ENCODE measurements around the gene RNPEPL1.
"Not testable (repeated sequence)": the region's sequence is repeated elsewhere in the genome, so short reads cannot be mapped to it uniquely, and the experiment has no call there.

Gene RNPEPL1

GRCh38 chr2:240567872-240568677, at the start of gene RNPEPL1:
Gene RNPEPL1, plus strand, starts transcription at chr2:240568484. Its CDS starts 103 bp downstream, at chr2:240568587.
- DNase-seq, result peak; percentile 66

- DNase-seq, result no peak
Observed at GRCh38 chr2:240518981-240519380, 49.3 kb upstream of the RNPEPL1 start.

GRCh38 chr2:240519396-240520129, 48.7 kb upstream of the RNPEPL1 start:
- no peak for DNase-seq

GRCh38 chr2:240520130-240520973, 47.9 kb upstream of the RNPEPL1 start:
- DNase-seq, result no peak

- DNase-seq, result no peak
Observed at GRCh38 chr2:240520974-240521350, 47.3 kb upstream of the RNPEPL1 start.

GRCh38 chr2:240521885-240522284, 46.4 kb upstream of the RNPEPL1 start:
- DNase-seq, result not testable (repeated sequence)

GRCh38 chr2:240522406-240522805, 45.9 kb upstream of the RNPEPL1 start:
- no peak for DNase-seq

- no peak for DNase-seq
Observed at GRCh38 chr2:240523451-240524281, 44.6 kb upstream of the RNPEPL1 start.

- DNase-seq, result no peak
Observed at GRCh38 chr2:240524963-240525718, 43.1 kb upstream of the RNPEPL1 start.

GRCh38 chr2:240525802-240526201, 42.5 kb upstream of the RNPEPL1 start:
- no peak for DNase-seq

GRCh38 chr2:240526521-240526920, 41.8 kb upstream of the RNPEPL1 start:
- DNase-seq, result no peak

- DNase-seq, result no peak
Observed at GRCh38 chr2:240527153-240527750, 41.0 kb upstream of the RNPEPL1 start.

GRCh38 chr2:240528406-240529040, 39.8 kb upstream of the RNPEPL1 start:
- DNase-seq, result no peak

GRCh38 chr2:240529344-240529999, 38.8 kb upstream of the RNPEPL1 start:
- no peak for DNase-seq

GRCh38 chr2:240530181-240530580, 38.1 kb upstream of the RNPEPL1 start:
- no peak for DNase-seq

GRCh38 chr2:240531038-240531437, 37.2 kb upstream of the RNPEPL1 start:
- no peak for DNase-seq

- DNase-seq, result no peak
Observed at GRCh38 chr2:240532031-240532775, 36.1 kb upstream of the RNPEPL1 start.

- no peak for DNase-seq
Observed at GRCh38 chr2:240538031-240538780, 30.1 kb upstream of the RNPEPL1 start.

- DNase-seq, result not testable (repeated sequence)
Observed at GRCh38 chr2:240539101-240539500, 29.2 kb upstream of the RNPEPL1 start.

Data from NCI-H345 (cell line).